ENCODE measurements around the gene PCSK5.

Gene PCSK5

DNA sequence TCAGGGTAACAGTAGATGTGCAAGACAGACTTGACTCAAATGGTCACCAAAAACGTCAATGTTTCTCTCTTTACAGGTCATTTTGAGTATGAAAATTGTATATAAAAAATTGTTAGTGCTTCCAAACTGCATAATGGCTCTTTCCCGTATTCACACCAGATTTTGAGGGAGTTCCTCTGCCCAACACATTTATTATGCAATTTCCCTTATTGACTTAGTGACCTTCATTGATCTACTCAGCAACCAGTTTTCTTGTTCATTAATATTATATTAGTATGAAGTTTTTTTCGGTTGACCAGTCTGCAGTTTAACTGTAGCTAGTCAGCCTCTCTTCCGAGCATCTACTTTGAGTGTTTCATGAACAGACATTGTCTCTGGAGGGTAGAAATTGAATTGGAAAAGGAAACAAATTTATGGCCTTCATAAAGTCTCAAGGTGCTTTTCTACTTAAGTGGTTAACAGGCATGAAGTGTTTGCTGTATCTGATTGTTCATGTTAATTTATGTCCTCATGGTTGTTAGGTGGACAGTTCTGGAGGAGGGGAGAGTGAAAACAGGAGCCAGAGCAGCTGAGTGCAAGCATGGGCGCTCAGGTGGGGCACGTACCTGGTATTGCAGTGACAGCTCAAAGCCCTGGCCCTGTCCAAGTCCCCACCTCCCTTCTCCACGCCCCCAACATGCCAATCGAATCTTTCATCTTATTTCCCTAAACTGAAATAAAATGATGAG is 263.6 kb downstream of the PCSK5 start:
- DNase-seq, result no peak

DNA sequence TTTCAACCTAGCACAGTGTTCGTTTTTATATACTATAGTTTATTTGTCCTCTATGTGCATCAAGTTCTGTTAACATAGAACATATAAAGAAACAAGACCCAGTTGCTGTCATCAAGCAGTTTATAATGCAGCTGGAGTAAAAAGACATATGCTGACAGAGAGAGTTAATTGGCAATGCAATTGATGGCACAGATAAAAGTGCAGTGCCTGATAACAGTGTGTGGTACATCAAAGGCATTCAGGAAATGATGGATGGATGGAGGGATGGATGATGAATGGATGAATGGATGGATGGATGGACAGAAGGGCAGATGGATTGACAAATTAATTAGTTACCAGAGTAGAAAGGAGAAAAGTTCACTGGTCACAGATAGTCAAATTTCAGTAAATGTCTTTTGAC is 264.9 kb downstream of the PCSK5 start:
- no peak for DNase-seq

DNA sequence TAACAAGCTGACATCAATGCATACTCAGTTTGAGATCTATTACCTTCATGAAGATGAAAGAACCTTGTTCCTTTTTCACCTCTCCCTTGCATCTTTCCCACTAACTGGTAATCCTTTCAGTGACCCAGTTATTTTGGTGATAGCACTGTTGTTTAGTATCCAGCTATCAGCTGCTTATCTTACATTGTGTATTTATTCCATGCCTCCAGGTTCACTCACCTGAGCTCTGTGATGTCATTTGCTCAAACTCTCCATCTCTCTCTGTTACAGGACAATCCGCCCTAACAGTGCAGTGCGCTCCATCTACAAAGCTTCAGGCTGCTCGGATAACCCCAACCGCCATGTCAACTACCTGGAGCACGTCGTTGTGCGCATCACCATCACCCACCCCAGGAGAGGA is 268.2 kb downstream of the PCSK5 start:
- no peak for DNase-seq

DNA sequence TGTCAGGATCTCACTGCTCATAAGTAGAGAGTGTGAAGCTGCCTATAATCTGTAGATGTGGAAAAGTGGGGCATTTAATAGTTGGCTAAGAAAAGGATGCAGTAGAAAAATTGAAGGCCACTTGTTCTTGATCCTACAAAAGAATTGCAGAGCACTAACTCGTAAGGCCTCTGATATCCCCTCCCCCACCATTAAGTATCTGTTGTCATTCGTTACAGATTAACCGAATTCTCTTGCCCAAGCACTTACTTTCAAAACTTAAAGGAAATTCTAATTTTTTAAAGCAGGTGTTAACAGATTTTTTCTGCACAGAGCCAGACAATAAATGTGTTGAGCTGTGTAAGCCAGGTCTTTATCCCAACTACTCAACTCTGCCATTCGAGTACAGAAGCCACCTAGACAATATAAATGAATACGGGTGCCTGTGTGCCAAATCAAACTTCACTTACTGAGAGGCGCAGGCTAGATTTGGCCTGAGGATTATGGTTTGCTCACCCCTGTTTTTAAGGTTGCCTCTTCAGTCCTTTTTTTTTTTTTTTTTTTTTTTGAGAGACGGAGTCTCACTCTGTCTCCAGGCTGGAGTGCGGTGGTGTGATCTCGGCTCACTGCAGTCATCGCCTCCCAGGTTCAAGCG is 268.9 kb downstream of the PCSK5 start:
- DNase-seq, result no peak

DNA sequence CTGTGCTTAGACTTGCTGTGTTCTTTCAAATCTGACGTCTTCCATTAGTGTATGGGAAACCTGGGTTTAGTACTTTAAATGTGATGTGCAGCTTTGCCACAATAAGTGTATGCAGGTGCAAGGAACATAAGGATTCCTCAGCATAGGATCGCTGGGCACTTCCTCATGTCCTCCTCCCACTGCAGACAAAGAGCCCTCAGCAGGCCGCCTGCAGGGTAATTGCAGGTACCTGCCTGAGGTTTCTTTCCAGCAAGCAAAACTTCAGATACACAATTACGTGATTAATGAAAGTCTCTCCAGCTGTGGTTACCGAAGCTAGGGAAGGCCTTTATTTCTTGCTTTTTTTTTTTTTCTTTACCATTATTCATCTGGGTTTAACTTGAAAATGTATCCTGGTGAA is 270.6 kb downstream of the PCSK5 start:
- no peak for DNase-seq

DNA sequence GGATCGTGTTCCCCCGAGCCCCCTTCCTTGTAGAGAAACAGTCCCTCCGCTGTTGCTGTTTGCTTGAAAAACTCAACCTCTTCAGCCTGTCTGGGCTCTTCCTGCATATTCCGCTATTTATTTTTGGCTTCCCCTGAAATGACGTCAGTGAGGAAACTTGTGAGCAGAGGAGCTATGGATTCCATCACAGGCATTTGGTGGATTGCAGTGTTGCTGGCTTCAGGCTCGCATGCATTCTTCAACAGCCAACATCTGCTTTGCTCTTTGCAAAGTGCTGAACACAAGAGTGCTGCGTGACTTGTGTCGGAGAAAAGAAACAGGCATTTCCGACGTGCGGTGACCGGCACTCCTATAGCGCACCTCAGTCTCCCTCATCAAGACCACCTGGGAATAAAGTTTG is 271.1 kb downstream of the PCSK5 start:
- no peak for DNase-seq

DNA sequence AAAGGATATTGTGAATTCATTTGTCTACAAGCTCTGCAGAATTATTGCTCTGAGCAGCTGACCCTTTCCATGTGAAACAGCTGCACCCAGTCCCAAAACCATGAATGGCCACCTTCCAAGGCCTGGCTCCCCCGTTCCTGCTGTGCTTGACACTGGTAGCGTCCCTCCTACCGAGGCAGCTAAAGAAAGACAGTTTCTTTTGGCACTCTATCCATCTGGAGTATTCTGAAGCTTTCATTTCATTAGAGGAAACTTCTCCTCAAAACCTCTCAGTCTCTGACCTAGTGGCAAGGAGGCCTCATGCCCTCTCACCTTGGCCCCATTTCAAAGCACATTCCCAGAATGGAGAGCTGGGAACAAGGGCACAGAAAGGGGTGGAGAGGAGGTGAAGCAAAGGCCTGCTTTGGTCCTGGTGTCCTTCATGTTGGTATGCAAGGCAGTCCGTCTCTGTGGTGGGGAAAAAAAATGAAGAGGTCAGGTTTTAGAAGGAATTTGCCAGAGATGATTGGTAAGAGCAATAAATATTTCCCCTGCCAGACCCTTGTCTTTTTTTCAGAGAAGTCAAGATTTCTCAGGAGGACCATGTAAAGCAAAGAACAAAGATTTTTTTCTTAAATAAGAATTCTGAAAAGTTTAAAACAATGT is 271.7 kb downstream of the PCSK5 start:
- DNase-seq, result no peak

DNA sequence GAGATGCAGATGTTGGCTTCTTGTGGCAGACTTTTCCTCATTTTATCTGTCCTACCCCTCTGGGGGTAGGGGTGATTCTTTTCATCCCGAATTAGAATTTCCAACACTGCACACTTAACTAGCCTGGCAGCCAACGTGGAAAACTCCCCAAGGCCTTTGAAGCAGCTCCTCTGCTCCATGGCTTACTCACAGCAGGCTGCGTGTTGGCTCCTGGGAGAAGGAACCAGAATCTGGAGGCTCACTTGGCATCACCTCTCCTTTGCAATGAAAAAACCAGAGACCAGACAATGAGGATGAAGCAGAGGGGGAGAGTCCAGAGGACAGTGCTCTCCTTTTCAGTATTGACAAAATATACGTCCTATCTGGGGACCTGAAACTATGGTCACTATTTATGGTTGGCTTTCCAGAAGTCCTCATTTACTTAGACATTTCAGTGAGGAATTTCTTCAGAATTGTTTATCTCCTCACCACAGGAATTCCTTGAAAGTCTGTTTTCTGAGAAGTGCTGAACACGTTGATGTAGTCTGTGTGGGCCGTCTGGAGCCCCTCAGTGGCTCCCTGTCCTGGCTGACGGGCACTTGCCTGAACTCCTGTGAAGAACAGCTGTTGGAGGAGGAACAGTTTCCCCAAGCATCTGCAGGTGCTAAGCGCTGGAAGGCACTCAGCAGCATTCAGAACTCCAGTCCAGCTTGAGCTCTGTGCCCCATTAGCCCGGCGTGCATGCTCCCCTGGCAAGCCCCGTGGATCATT is 272.5 kb downstream of the PCSK5 start:
- no peak for DNase-seq

DNA sequence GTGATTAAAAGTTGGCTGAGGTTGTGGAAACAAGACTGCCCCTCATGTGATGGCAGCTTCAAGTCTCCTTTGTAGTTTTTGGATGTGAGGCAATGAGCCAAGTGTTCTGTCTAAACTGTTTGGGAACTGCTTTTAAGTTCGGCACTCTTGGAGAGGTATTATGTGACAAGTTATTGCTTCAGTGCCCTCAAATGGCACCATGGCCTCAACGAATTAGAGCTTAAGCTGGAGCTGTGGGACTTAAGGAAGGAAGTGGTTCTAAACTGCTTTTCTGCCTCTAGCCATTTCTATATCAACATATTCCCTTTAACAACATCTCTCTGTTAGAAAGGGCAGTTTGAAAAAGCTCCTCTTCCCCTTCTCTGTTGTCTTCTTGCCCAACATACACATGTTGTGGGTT is 276.1 kb downstream of the PCSK5 start:
- no peak for DNase-seq

DNA sequence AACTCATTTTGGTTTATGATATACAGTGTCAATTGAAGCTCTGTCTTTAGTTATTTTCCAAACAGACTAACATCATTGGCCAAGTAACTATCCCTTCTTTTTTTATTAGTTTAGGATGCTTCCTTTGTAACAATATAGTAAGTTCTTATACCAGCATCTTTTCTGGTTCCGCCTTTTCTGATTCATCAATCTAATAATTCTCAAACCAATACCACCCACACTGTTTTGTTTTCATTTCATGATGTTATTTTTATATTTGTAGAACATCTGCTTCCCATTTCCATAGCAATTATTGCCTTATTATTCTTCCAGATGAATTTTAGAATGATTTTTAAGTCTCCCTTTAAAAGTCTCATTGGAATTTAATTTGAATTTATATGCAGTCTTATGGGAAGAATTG is 285.7 kb downstream of the PCSK5 start:
- no peak for DNase-seq

DNA sequence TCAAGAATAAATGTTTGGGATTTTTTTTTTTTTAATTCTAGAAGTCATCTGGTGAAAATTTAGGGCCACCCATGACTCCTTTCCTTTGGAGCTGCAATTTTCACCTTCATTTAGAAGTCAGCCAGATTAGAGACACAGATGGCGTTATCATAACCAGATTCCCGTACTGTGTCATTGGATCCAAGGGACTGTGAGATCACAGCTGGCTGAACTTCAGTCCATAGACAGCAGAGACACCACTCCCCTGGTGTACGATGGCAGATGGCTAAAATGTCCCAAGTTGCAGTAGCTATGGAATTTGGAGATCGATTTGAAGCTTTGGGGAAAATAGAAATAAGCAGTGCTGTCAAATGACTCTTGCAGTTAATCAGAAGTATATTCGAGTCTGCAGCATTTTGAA is 287.5 kb downstream of the PCSK5 start:
- no peak for DNase-seq

DNA sequence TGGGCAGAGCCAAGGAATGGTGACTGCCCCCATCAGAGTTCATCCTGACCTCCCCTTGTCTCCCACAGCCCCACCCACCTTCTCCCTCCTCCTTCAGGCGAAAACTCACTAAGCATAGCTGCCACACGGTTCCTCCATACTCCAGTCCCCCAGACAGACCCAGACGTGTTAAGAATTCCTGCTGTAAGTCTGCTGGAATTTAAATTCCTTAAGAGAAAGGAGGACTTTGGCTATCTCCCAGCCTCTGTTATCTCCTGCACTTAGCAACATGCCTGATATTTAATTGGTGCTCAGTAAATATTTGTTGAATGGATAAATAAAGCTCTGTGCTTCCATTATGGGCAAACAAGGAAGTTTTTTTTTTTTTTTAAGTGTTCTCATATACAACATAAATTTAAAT is 290.1 kb downstream of the PCSK5 start:
- DNase-seq, result no peak

DNA sequence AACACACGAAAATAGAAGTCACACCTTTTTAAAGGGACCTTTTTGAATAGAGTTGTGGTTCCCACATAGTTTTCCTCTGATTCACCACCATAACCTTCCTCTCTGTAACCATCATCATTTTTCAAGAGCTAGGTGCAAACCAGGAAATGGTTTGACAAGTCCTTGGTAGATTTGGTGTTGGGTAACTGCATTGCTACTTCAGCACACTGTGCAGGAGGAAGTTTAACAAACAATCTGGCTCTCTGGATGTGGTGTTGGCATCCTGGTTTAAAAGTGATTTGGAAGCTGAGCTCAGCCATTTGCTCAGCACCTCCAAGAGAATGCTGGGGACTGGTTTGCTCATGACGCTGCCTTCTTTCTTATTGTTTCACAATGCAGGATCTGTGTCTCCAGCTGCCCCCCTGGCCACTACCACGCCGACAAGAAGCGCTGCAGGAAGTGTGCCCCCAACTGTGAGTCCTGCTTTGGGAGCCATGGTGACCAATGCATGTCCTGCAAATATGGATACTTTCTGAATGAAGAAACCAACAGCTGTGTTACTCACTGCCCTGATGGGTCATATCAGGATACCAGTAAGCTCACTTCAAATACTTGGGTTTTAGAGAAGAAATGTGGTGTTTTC is 290.7 kb downstream of the PCSK5 start:
- DNase-seq, result no peak

DNA sequence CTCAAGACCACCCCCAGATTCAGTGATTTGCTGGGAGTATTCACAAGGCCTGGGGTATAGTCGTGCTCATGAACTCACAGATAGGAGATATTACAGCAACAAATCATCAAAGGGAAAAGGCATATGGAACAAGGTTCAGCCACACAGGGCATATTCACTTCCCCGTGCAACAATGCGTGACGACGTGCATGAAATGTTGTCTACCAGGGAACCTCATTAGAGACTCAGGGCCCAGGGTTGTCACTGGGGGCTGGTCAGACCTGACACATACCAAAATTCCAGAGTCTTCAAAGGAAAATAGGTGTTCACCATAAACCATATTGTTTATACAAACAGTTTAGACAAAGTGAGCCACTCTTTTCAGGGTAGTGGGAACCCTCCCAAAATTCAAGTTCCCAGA is 291.3 kb downstream of the PCSK5 start:
- no peak for DNase-seq

DNA sequence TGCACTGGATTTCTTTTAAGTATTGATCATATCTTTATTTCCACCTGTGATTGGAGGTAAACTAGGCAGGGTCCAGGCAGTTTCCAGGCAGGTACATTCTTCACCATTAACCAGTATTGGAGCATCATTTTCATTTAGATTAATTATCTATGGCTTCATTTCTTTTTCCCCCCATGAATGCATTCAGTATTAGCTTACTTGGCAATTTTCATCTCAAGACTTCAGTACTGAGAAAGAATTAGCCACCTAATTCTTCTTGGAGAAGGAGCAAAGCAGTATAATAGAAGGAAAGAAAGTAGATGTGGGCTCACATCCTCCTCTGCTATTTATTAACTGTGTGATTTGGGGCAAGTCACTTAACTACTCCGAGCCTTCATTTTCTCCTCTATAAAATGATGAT is 295.0 kb downstream of the PCSK5 start:
- no peak for DNase-seq

DNA sequence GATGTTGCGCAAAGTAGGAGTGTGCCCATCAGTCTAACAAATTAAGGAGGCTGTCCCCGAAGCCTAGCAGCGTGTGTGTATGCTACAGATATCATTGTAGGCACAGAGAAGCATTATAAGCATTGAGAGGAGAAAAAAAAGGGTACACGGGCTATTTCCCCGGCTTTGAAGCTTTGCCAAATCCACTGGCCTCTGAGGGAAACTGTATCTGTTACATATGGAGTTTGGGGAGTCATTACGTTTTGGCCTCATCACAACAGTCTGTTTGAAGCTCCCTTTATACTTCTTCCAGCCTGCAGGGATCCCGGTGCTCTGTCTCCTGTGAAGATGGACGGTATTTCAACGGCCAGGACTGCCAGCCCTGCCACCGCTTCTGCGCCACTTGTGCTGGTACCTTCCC is 297.8 kb downstream of the PCSK5 start:
- DNase-seq, result no peak

DNA sequence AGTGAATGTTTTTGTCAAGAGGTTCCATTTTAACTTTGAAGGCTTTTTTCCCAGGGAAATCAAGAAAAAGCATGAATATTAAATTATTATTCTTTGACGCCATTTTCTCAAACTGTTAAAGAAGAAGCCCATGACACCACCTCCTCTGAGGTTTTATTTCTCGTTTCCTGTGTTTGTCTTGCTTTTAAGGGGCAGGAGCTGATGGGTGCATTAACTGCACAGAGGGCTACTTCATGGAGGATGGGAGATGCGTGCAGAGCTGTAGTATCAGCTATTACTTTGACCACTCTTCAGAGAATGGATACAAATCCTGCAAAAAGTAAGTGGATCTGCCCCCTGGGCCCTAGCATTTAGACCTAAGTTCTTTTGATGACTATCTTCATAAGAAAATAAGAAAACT is 298.4 kb downstream of the PCSK5 start:
- no peak for DNase-seq

DNA sequence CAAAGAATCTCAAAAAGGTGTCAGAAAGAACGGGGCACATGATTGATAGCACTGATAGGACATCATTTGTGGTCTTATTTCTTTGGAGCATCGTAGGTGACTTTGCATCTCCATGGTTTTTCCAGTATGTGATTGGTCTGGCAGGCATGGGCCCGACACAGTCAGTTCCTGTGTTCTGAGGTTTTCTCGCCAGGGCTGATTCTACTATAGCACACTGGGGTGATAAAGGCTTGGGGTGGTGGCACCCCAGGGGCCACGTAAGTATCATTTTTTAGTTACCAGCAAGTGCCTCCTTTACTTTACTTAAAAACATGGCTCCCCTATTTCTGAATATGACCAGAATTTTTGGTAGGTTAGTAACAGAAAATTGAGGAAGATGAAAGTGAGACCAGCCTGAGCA is 301.0 kb downstream of the PCSK5 start:
- DNase-seq, result no peak

DNA sequence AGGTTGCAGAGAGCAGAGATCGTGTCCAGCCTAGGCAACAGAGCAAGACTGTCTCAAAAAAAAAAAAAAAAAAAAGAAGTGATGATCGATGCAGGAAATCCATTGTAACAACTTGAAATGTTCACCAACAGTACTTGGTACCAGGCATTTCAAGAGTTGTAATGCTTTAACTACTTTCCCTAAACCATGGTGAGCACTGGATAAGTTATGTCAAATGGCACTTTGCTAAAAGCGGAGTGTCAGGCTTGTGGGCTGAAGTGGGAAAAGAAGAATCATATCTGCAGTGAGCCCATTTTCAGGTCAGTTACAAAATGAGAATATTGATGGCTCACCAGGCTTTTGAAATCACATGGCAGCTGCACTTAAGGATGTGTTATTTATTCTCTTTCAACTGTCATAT is 301.5 kb downstream of the PCSK5 start:
- DNase-seq, result no peak

DNA sequence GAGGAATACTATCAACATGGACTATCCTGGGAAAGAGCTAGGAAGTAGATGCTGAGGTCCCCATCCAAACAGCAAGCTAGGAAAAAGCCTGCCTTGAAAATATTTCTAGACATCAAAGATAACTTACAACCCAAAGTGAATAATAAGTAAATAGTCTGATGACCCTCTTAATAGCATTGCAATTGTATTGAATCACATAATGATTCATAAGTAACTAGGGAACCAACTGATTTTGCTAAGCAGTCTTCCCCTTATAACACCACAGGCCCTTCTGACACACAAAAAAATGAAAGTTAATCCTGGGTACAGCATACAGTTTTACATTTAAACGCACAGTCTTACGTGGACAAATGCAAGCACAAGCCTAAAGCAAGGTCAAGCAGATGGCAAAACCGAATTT is 304.4 kb downstream of the PCSK5 start:
- DNase-seq, result no peak

DNA sequence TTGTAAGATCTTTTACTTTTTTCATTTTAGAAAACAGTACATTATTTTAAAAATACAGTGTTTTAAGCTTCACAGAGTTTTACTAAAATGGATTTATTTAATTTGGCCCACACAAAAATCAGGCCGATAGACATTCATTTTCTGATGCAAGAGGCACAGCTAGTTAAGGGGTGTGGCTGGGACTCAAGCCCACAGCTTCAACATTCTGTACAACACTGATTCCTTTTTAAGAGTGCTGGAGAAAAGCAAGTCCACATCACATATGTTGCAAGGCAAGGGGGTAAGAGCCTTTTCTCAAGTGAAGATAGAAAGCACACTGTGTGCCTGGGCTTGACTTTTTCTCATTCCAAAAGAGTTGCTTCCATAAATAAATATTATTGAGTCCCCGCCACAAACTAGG is 307.9 kb downstream of the PCSK5 start:
- no peak for DNase-seq

DNA sequence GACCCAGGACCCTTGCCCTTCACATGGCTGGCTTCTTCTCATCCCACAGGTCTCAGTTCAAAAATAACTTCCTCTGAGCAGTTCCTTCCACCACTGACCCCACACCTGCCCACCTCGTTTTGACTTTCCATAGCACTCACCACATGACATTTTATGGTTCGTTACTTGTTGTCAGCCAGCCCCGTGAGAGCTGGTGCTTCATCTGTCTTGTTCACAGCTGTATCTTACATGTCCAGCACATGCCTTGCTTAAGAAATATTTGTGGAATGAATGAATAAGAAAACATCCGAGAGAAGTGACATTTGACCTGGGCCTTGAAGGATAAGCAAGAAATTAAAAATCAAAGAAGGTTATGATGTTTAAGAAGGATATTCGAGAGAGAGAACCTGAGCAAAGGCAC is 309.8 kb downstream of the PCSK5 start:
- no peak for DNase-seq

DNA sequence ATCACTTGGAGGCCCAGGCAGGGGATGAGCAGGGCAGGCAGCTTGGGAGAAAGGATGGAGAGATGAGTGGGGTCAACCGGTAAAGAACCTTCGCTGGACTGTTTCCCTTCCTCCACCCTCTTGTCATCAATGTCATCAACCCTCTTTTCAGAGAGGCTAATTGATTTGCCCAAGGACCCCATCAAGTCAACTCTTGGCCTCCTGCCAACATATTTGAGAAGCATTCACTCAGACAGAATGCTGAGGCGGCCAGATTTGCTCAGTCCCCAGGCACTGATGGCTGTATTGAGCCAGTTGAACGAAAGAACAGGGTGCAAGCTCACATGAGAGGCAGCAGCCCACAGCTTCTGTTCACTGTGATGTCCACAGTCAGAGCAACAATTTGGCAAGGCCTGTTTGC is 310.3 kb downstream of the PCSK5 start:
- DNase-seq, result no peak
